NCI-H69 (cell line): ENCODE results near the gene ZNF219.

ENCODE experiments used
- DNase-seq: peaks from one replicate; lab custom pipeline; 2025; lab: John Stamatoyannopoulos, UW

ZNF219 gene

DNA sequence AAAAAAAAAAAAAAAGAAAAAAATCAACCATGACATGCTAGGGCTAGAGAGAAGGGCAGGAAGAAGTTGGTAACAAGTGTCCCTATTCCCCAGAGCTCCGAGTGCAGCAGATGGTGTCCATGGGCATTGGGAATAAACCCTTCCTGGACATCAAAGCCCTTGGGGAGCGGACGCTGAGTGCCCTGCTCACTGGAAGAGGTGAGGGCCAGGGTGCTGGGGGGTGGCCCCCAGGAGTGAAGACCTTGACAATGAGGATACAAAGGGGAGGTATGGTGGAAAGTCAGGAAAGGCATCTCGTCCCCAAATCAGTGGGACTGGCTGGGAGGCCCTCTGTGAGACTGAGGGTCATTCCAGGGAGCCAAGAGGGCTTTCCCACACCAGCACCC, 11.6 kb downstream of the ZNF219 start:
- DNase-seq, result no peak

DNA sequence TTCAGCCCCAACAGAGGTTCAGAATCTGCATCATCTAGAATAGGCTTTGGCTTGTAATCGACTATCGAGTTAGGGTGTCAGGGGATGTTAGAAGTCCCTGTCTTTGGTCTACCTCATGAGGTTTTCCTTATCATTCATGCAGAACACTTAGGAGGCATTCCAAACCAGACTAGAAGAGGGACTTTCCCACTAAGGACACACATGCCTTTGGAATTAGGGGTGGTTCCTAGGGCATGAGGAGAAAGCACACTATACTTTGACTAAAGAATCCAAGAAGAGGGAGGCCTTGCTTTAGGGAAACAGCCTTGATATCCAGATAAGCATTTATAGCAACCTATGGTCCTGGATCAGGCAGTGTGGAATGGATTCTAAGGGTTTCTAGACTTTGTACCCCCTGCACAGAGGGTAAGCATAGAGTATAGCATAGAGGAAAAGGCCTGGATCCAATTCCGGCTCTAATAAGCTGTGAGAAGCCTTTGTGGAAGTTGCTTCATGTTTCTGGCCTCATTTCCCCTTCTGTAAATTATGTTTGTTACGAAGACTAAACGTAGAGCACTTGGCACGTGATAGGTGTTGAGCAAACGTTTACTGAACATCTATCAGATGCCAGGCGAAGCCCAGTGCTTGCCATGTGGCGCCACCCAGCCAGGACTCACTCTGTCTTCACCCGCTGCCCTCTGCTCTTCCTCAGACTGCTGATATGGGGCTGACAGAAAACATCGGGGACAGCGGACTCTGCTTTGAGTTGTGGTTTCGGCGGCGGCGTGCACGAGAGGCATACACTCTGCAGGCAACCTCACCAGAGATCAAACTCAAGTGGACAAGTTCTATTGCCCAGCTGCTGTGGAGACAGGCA, 13.2 kb downstream of the ZNF219 start:
- no peak for DNase-seq

DNA sequence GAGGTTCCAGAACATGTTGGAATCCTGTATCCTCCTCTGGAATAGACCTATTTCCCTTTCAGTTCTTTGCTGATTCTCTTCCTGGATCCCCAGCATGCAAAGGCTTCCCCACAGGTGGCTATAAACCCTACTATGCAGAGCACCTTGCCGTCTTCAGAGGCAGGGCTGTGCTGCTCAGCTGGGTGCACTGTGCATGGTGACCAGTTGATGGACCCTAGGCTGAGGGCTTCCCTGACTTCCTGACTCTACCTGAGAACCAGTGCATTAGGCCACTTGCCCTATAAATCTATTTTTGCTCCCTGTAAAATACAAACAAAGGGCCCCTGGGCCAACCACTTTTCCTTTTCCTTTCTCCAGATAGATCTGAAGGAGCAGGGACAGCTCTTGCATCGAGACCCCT, 14.1 kb downstream of the ZNF219 start:
- no peak for DNase-seq

DNA sequence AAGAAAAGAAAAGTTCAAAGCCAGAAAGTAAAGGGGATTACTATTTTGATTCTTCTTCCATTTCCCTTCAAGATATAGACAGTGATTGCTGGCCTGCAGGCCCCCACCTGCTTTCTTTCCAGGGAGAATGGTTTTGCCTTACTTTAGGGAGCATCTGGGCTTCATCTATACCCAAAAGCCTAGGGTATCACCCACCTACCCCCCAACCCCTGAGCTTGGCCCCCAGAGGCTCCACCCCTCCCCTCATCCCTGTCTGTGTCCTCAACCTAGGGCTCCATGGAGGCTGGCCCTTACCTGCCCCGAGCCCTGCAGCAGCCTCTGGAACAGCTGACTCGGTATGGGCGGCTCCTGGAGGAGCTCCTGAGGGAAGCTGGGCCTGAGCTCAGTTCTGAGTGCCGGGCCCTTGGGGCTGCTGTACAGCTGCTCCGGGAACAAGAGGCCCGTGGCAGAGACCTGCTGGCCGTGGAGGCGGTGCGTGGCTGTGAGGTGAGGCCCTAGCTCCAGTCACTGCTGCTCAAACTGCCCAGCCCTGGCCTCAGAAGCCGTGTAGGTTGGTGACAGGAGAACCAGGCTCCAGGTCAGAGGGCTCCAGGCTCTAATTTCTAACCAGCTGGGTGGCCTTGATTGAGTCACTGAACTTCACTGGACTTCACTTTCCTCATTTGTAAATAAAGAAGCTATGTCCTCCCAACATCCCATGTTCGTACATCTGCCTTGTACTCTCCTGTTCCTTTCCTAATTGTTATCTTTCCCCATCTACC, 14.7 kb downstream of the ZNF219 start:
- no peak for DNase-seq

DNA sequence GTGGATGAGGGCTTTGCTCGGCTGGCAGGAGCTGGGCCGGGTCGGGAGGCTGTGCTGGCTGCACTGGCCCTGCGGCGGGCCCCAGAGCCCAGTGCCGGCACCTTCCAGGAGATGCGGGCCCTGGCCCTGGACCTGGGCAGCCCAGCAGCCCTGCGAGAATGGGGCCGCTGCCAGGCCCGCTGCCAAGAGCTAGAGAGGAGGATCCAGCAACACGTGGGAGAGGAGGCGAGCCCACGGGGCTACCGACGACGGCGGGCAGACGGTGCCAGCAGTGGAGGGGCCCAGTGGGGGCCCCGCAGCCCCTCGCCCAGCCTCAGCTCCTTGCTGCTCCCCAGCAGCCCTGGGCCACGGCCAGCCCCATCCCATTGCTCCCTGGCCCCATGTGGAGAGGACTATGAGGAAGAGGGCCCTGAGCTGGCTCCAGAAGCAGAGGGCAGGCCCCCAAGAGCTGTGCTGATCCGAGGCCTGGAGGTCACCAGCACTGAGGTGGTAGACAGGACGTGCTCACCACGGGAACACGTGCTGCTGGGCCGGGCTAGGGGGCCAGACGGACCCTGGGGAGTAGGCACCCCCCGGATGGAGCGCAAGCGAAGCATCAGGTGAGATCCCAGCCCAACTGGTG, 16.8 kb downstream of the ZNF219 start:
- no peak for DNase-seq

DNA sequence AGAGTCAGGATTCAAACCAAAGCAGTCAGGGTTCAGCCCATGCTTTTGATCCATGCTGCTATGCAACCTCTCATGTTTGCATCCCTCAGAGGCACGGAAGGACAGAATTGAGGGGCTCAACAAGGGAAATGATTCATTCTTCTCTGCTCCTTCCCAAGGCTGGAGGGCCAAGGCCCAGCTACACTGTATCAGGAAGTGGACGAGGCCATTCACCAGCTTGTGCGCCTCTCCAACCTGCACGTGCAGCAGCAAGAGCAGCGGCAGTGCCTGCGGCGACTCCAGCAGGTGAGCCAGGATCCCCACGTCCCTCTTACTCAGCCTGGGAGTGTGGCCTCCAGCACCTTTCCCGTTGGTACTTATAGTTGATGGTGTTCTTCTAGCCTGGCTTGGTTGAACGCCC, 19.7 kb downstream of the ZNF219 start:
- DNase-seq, result no peak

DNA sequence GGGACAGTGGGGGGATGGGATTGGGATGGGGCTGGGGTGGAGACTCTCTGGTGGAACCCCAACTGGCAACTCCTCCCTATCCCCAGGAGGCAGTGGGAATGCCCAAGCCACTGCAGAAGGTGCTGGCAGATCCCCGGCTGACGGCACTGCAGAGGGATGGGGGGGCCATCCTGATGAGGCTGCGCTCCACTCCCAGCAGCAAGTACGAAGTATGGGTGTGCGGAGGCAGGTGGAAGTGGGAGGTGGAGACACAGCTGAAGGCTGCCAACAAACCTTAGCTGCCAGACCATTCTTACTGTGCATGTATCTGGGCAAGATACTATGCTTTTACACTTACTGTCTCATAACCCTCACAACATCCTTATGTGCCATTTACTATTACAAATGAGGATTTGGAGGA, 20.2 kb downstream of the ZNF219 start:
- DNase-seq, result no peak

DNA sequence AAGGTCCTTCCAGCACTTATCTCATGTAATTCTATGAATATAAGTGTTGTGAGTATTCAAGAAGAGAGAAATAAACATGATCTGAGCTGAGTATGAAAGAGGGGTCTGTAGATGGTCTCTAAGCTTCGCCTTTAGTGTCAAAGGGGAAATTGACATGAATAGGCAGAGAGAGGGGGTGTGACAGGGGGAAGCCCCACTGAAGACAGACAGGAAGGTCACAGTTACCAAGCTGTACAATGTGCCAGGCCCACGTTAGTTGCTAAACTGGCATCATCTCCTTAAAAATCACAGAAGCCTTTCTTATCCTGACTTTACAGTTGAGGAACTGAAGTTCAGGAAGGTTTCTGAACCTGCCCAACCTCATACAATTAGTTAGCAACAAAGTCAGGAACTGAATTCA, 20.8 kb downstream of the ZNF219 start:
- no peak for DNase-seq

DNA sequence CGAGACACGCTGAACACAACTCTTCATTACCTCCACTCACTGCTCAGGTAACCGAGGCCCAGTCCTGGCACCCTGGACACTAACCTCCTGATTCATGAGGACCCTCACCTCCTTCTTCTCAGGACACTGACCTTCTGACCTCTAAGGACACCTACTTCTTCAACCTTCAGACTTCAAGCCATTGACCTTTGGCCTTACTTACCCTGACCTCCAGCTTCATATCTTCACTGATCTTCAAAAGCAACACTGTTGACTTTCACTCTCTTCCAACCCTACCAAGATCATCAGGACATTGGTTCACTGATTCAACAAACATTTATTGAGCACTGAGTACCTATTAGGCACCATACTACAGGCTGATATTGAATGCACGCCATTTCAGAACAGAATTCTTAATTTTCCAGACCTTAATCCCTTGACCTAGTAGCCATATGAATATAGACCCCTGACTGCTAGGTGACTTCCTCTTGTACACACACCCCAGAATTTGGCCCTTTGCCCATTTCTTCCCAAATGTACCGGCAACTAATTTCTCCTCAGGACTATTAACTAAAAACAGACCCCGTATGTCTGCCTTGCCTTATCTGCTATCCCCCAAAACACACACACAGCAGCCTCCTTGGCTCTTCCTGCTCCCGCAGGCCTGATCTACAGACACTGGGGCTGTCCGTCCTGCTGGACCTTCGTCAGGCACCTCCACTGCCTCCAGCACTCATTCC, 22.6 kb downstream of the ZNF219 start:
- peak; percentile 26 for DNase-seq

DNA sequence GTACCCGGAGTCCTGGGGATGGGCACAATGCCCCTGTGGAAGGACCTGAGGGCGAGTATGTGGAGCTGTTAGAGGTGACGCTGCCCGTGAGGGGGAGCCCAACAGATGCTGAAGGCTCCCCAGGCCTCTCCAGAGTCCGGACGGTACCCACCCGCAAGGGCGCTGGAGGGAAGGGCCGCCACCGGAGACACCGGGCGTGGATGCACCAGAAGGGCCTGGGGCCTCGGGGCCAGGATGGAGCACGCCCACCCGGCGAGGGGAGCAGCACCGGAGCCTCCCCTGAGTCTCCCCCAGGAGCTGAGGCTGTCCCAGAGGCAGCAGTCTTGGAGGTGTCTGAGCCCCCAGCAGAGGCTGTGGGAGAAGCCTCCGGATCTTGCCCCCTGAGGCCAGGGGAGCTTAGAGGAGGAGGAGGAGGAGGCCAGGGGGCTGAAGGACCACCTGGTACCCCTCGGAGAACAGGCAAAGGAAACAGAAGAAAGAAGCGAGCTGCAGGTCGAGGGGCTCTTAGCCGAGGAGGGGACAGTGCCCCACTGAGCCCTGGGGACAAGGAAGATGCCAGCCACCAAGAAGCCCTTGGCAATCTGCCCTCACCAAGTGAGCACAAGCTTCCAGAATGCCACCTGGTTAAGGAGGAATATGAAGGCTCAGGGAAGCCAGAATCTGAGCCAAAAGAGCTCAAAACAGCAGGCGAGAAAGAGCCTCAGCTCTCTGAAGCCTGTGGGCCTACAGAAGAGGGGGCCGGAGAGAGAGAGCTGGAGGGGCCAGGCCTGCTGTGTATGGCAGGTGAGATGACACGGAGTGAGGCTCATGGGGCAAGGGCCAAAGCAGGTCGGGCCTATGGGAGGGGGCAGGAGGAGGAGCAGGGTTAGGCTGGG, 23.8 kb downstream of the ZNF219 start:
- no peak for DNase-seq

DNA sequence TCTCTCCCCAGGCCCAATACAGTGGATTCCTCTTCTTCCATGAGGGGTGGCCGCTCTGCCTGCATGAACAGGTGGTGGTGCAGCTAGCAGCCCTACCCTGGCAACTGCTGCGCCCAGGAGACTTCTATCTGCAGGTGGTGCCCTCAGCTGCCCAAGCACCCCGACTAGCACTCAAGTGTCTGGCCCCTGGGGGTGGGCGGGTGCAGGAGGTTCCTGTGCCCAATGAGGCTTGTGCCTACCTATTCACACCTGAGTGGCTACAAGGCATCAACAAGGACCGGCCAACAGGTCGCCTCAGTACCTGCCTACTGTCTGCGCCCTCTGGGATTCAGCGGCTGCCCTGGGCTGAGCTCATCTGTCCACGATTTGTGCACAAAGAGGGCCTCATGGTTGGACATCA, 24.5 kb downstream of the ZNF219 start:
- no peak for DNase-seq

DNA sequence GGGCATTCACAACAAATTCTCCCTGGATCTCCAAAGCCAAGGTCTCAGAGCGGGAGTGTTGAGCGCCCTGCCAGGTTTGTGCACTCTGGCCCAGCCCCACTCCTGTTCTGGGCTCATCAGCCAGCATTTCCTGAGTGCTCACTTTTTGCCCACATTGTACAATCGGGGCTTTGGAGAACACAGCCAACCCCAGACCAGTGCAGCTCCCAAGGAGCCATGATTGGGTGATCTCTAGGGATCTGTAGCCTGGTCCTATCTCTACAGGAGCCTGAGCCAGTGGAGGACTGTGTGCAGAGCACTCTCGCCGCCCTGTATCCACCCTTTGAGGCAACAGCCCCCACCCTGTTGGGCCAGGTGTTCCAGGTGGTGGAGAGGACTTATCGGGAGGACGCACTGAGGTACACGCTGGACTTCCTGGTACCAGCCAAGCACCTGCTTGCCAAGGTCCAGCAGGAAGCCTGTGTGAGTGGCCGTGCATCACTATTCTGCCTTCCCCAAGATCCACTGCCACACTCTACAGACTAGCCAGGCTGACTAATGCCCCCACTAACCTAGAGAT, 25.6 kb downstream of the ZNF219 start:
- no peak for DNase-seq

DNA sequence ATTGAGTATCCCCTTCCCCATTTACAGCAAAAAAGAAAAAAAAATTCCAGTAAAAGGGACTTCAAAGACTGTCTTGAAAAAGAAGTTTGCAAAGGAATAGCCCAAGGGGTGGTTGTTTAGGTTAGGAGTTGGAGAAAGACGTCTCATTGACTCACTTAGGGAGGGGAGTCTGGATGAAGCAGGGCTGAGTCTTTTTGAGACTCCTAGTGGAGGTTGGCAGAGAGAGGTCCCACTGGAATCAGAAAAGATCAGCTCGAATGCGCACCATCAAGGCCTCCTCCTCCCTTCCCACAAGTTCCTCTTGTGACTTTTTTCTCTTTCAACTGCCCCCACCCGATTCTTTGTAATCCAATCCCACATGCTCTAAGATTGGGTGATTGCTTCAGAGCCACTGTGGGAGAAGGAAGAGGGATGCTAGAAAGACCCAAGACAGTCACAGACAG, 26.4 kb downstream of the ZNF219 start:
- DNase-seq, result no peak

DNA sequence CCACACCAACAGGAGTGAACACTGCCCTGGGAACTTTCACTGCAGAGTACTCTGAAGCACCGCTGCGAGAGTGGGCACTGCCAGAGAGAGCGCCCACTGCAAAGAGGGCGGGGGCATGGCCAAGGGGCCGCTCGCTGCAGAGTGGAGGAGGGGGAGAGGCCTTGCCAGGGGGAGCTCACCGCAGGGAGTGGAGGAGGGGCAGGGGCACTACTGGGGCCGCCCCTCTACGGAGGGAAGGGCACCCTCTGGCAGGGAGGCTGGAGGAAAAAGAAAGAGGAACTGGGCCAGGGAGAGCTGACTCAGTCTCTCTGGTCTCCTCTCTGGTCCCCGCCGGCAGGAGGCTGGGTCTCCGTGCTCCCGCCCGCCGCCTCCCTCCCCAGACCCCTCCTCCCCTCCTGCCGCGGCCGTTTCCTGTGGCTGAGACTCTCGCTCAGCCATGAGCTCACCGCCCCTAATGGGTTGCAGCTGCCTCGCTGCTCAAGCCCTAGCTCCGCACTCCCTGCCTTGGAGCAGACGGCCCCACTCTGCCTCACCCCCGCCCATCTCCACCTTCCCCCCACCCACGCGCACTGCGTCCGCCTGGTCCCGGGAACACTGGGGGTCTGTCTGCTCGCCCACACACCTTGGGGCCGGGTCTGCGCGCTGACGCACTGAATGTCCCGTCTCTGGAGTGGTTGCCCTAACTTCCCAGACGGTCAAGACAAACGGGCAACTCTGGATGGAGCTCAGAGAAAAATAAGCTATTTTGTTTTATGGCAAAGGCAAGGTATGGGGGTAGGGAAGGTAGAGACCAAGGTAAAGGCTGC, 27.0 kb downstream of the ZNF219 start:
- peak; percentile 96 for DNase-seq

DNA sequence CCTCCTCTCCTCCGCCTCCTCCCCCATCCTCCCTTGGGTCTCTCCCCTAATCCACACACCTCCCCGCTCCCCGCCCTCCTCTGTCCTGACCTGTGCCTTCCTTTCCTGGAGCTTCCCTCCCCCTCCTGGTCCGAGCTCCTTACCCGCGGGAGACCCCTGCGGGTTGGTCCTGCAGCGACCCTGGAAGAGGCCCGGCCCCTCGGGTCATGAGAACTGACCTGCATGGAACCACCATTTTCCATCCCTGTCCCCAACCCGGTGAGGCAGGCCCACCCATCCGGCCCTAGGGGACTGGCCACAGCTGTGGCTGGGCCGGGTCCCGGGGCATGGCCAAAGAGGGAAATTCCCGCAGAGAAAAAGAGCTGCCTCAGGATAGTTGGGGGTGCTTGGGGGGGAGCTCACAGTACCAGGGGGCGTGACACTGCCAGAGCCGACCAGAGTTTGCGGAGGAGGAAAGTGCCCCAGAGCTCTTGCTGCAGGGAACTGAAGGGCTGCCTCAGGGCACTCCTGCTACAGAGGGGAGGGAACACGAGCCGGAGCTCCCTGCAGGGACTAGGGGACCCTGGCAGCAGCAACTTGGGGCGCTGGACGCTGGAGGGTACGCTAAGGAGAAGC, 27.7 kb downstream of the ZNF219 start:
- peak; percentile 65 for DNase-seq

DNA sequence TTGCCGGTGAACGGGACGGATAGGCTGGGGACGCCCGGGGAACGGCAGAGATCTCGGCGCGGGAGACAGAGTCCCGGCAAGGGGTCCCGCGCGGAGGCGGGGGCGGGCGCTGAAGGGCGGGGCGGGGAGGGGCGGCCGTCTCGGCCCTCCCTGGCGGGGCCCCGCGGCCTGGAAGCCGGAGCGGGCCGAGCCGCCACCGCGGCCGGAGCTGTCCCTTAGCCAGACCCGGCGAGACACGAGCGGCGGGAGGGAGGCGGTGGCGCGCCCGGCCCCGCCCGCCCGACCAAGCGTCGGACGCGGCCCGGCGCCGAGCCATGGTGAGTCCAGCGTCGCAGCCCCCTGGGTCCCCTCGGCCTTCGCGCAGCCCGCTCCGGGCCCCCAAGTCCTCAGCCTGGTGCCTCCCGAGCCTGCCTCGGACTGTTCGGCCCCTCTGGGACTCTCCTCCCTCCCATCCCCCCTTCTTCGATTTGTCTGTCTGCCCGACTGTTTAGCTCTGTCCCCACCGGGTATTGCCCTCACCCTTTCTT, 28.3 kb downstream of the ZNF219 start, which contains the start of gene ARHGEF40:
Gene ARHGEF40, plus strand, starts transcription at position 222 of the 527 bp plus-strand sequence. Its CDS starts 93 bp downstream, at position 315.
- DNase-seq, result peak; percentile 54

DNA sequence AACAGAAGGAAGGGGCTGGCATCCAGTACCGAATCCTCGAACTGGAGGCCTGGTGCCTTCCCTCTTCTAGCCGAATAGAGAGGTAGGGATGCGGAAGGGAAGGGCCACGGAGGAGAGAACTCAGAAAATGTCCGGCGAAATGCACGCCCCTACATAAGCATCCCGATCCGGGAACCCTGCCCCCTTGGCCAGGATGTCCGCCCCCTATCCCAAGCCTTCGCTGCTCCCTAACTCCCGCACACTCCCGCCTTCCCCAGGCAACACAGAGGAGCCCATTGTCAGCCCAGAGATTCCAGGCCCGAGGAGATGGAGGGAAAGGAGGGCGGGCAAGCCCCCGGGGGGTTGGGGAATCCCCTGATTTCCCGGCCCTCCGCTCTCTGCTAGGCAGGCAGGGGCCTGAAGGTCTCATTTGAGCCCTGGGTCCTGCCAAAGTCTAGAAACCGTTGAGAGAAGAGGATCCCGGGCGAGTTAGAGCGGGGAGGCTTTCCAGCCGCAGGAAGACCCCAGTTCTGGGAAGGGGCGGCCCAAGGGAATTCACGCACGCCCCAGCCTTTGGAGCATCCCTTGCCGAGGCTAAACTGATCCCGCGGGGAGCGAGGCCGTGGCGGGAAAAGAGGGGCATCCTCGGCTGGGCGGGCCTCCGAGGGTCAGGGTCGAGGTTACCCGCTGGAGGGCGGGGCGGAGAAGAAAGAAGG, 28.9 kb downstream of the ZNF219 start:
- peak; percentile 54 for DNase-seq
